HEK293T (cell line): ENCODE measurements around the gene OS9.

ENCODE experiments used
- CTCF ChIA-PET: fragments of 350-600 bp; formaldehyde crosslinking; extraction: SDS; loops from one replicate; lab custom pipeline; 2021; ENCODE audit warnings: antibody characterized with exemption, inconsistent platforms; lab: Yijun Ruan, JAX
- POLR2A ChIA-PET: fragments of 350-600 bp; formaldehyde crosslinking; extraction: SDS; loops from one replicate; lab custom pipeline; 2020; ENCODE audit warnings: antibody characterized with exemption, inconsistent platforms; lab: Yijun Ruan, JAX
- DNase-seq: peaks from one replicate; pipeline ENCODE4 v3.0.0; 2012; ENCODE audit warnings: mixed read lengths; ENCODE audit errors: extremely low spot score
- ARNT ChIP-seq: fragments of 450-650 bp; IDR thresholded peaks from 2 replicates; pipeline ENCODE4 v1.6.1; 2017; ENCODE audit warnings: mild to moderate bottlenecking
- BHLHE40 ChIP-seq: fragments of 450-650 bp; IDR thresholded peaks from 2 replicates; pipeline ENCODE4 v1.6.1; 2016; ENCODE audit warnings: mild to moderate bottlenecking, moderate library complexity, borderline replicate concordance
- CTBP1 ChIP-seq: fragments of 450-650 bp; IDR thresholded peaks from 2 replicates; pipeline ENCODE4 v1.6.1; 2016; ENCODE audit warnings: borderline replicate concordance
- ELF4 ChIP-seq: fragments of 450-650 bp; IDR thresholded peaks from 2 replicates; pipeline ENCODE4 v1.6.1; 2017; ENCODE audit warnings: antibody characterized with exemption
- FOXA1 ChIP-seq: fragments of 450-650 bp; IDR thresholded peaks from 2 replicates; pipeline ENCODE4 v1.6.1; 2016; ENCODE audit warnings: mild to moderate bottlenecking
- FOXK2 ChIP-seq: fragments of 450-650 bp; IDR thresholded peaks from 2 replicates; pipeline ENCODE4 v1.6.1; 2016; ENCODE audit warnings: mild to moderate bottlenecking
- FOXM1 ChIP-seq: fragments of 450-650 bp; IDR thresholded peaks from 2 replicates; pipeline ENCODE4 v1.6.1; 2017; ENCODE audit warnings: mild to moderate bottlenecking, borderline replicate concordance
- HDGF ChIP-seq: fragments of 450-650 bp; IDR thresholded peaks from 2 replicates; pipeline ENCODE4 v1.6.1; 2017; ENCODE audit warnings: antibody characterized with exemption, borderline replicate concordance
- L3MBTL2 ChIP-seq: fragments of 450-650 bp; conservative IDR thresholded peaks from 2 replicates; pipeline ENCODE4 v1.6.1; 2016; ENCODE audit warnings: mild to moderate bottlenecking
- LEF1 ChIP-seq: fragments of 450-650 bp; IDR thresholded peaks from 2 replicates; pipeline ENCODE4 v1.6.1; 2017; ENCODE audit warnings: mild to moderate bottlenecking, borderline replicate concordance
- NFRKB ChIP-seq: fragments of 450-650 bp; IDR thresholded peaks from 2 replicates; pipeline ENCODE4 v1.6.1; 2016; ENCODE audit warnings: mild to moderate bottlenecking, moderate library complexity
- PKNOX1 ChIP-seq: fragments of 450-650 bp; IDR thresholded peaks from 2 replicates; pipeline ENCODE4 v1.6.1; 2016
- SP1 ChIP-seq: fragments of 450-650 bp; IDR thresholded peaks from 2 replicates; pipeline ENCODE4 v1.6.1; 2017
- SUZ12 ChIP-seq: fragments of 450-650 bp; IDR thresholded peaks from 2 replicates; pipeline ENCODE4 v1.6.1; 2016; ENCODE audit warnings: mild to moderate bottlenecking
- TARDBP ChIP-seq: fragments of 450-650 bp; IDR thresholded peaks from 2 replicates; pipeline ENCODE4 v1.6.1; 2016
- ZNF384 ChIP-seq: fragments of 450-650 bp; IDR thresholded peaks from 2 replicates; pipeline ENCODE4 v1.6.1; 2016

The OS9 gene

GRCh38 chr12:57738661-57739237, 44.8 kb downstream of the OS9 start, which contains the start of gene AGAP2:
AGAP2 (minus strand) TSS chr12:57738742; CDS start chr12:57738246, 496 bp downstream.
- CTCF ChIA-PET, result no interaction called here
- TF ChIP-seq BHLHE40 (no peak), SP1 (no peak), L3MBTL2 (no peak), TARDBP (no peak), HDGF (no peak), ZNF384 (no peak), ELF4 (no peak)
- DNase-seq, result peak; percentile 70
- POLR2A ChIA-PET, result interaction anchor here (0.7 kb wide), 1 partner anchor 13 kb away, joined by 3 read pairs; no protein-coding TSS in a partner anchor

- no peak for DNase-seq
- POLR2A ChIA-PET, result interaction anchor here (0.7 kb wide), 1 partner anchor 13 kb away, joined by 3 read pairs; no protein-coding TSS in a partner anchor
- TF ChIP-seq TARDBP, result no peak
- TF ChIP-seq BHLHE40, result no peak
- TF ChIP-seq FOXM1, result no peak
- no peak for TF ChIP-seq SUZ12
- TF ChIP-seq NFRKB, result no peak
- no peak for TF ChIP-seq HDGF
- no peak for TF ChIP-seq L3MBTL2
- no peak for TF ChIP-seq FOXK2
- no peak for TF ChIP-seq ZNF384
- TF ChIP-seq CTBP1, result no peak
- no peak for TF ChIP-seq FOXA1
- no peak for TF ChIP-seq ELF4
- TF ChIP-seq PKNOX1, result no peak
- no peak for TF ChIP-seq SP1
- CTCF ChIA-PET, result no interaction called here
Observed at GRCh38 chr12:57739387-57739786, 45.5 kb downstream of the OS9 start.

DNA sequence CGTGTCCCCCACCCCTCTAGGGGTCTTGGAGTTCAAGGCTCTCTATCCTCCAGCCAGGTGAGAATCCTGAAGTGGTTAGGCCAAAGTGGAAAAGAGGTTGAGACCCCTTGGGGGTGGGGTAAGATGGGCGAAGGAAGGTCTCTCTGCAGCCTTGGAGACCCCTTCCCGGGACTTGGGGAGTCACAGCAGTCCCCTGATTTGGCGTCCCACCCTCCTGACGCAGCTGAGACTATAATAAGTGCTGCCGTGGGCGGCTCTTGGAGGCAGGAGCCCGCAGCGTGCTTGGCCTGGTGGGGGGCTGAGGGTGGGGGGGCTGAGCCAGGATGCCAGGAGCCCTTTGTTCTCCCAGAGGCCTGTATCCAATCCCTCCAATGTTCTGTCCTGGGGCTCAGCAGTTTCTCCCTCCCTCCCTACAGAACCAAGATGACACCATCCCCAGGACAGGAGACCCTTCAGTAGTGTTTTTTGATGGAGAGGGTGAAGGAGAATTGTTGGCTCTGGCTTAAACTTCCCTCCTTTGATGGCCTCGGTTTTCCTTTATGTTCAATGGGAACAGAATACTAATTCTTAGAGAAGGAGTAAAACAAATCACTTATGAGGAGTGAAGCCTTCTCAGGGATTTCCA, 46.1 kb downstream of the OS9 start:
- no peak for DNase-seq
- POLR2A ChIA-PET, result interaction anchor here (1.3 kb wide), 1 partner anchor 14 kb away, joined by 7 read pairs; no protein-coding TSS in a partner anchor
- CTCF ChIA-PET, result no interaction called here
- TF ChIP-seq FOXM1, result no peak
- no peak for TF ChIP-seq HDGF
- no peak for TF ChIP-seq ZNF384
- TF ChIP-seq FOXA1, result no peak
- TF ChIP-seq CTBP1, result no peak
- no peak for TF ChIP-seq SUZ12
- TF ChIP-seq L3MBTL2, result no peak
- no peak for TF ChIP-seq LEF1

DNA sequence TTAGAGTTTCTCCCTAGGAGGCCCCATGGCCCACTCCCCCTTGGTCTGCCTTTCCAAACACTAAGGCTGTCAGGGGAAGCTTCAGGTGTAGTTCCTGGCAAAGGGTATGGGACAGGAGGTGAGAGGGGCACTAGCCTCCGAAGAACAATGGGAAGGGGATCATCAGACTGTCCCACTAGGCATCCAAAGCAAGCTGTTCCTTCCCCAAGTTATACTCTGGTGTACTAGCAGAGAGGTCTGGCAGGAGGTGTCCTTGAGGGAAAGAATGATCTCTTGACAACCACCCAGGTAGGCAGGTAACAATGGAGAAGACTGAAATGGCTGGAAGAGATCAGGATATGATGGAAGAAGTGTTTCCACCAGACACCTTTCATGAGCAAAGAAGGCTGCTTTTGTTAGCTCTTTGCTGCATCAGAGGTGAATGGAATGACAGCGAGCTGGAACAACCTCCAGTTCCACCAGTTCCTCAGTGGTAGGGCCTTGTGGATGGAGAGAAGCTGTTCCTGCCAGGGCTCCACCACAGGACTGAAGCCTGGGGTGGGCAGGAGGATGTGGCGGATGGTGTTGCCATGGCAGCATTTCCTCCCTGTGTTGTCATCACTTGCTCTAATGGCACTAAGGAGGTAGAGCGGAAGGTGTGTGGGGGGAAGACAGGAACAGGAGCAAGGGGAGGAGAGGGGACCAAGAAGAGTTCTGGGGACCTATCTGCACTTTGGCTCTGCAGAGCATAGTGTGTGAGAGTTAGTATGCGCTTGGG, 46.9 kb downstream of the OS9 start:
- no peak for TF ChIP-seq SUZ12
- no peak for TF ChIP-seq BHLHE40
- TF ChIP-seq NFRKB, result no peak
- TF ChIP-seq HDGF, result no peak
- no peak for TF ChIP-seq FOXK2
- DNase-seq, result no peak
- ChIA-PET CTCF (no interaction called here), POLR2A (interaction anchor here (0.7 to 1.3 kb wide), 4 partner anchors 9 to 31 kb away, joined by 3 to 7 read pairs (median 4); partner anchors contain the start of genes CDK4, EEF1AKMT3 and METTL1)

DNA sequence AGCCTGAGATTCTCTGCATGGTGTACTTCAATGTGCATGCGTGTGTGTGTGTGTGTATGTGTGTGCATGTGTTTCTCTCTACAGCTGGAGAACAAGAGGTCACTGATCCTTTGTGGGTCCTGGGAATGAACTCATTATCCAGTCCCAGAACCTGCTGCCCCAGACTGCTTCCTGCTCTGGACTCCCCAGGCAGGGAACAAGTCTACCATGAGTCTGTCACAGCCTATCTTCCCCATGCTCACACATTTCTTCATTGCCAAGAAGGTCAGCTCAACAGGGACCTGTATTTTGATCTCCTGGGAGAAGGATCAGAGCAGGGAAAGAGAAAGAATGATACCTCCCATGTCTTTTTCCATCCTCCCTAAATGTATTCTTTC, 47.5 kb downstream of the OS9 start:
- DNase-seq, result no peak
- CTCF ChIA-PET, result interaction anchor here (0.9 to 1.4 kb wide), 2 partner anchors 15 kb away, joined by 3 to 5 read pairs; no protein-coding TSS in a partner anchor
- TF ChIP-seq NFRKB, result no peak
- no peak for TF ChIP-seq PKNOX1
- no peak for TF ChIP-seq ZNF384
- no peak for TF ChIP-seq FOXA1
- no peak for TF ChIP-seq TARDBP
- TF ChIP-seq ELF4, result no peak
- no peak for TF ChIP-seq SP1
- no peak for TF ChIP-seq SUZ12
- no peak for TF ChIP-seq LEF1
- TF ChIP-seq CTBP1, result no peak
- no peak for TF ChIP-seq FOXK2
- no peak for TF ChIP-seq ARNT
- no peak for TF ChIP-seq FOXM1
- TF ChIP-seq BHLHE40, result no peak
- POLR2A ChIA-PET, result interaction anchor here (0.8 to 1.4 kb wide), 4 partner anchors 8 to 15 kb away, joined by 3 to 7 read pairs (median 4); partner anchors contain the start of gene CDK4

GRCh38 chr12:57741844-57742738, 48.2 kb downstream of the OS9 start:
- DNase-seq, result no peak
- POLR2A ChIA-PET, result interaction anchor here (0.8 to 1.4 kb wide), 2 partner anchors 9 to 10 kb away, joined by 3 to 4 read pairs; partner anchors contain the start of gene CDK4
- CTCF ChIA-PET, result interaction anchor here (0.9 to 1.4 kb wide), 2 partner anchors 15 to 16 kb away, joined by 3 to 5 read pairs; no protein-coding TSS in a partner anchor
- TF ChIP-seq L3MBTL2 (no peak), FOXM1 (no peak), ZNF384 (no peak), FOXA1 (no peak), BHLHE40 (no peak), LEF1 (no peak), ELF4 (no peak), HDGF (no peak), FOXK2 (no peak), TARDBP (no peak), PKNOX1 (no peak), CTBP1 (no peak), SUZ12 (no peak), ARNT (no peak), SP1 (no peak), NFRKB (no peak)
